Aorta (tissue), 5 donors: ENCODE results near the gene AKNAD1. TPM values are rescaled to one million over a fixed set of nuclear protein-coding genes. Genes with fewer than 3 reads are reported as not detected.

ENCODE experiments used
- ATAC-seq: fragments of 200-7000 bp; cut with Tn5 transposase; one replicate; pipeline ENCODE4 v1.9.1; 2022; ENCODE audit warnings: moderate library complexity; ENCODE audit not compliant: low FRiP score
- DNase-seq, 2 donors: peaks; one replicate each; pipeline ENCODE4 v3.0.0-alpha.2; 2020
- H3K27ac ChIP-seq, 2 donors: one replicate each; pipeline ENCODE4 v1.5.1; 2013; ENCODE audit warnings: low read length in 2 of 2, mild to moderate bottlenecking in 2 of 2, moderate library complexity in 2 of 2, control low read depth in 1 of 2, inconsistent platforms in 1 of 2, low read depth in 1 of 2
- H3K27me3 ChIP-seq, 2 donors: one replicate each; pipeline ENCODE4 v1.6.1; 2013; ENCODE audit warnings: control low read depth in 1 of 2, low read length in 1 of 2, mild to moderate bottlenecking in 1 of 2, moderate library complexity in 1 of 2; ENCODE audit not compliant: insufficient read depth in 2 of 2, control insufficient read depth in 1 of 2
- H3K36me3 ChIP-seq, 2 donors: one replicate each; pipeline ENCODE4 v1.6.1; 2013; ENCODE audit warnings: control low read depth in 1 of 2, low read length in 1 of 2, mild to moderate bottlenecking in 1 of 2; ENCODE audit not compliant: insufficient read depth in 2 of 2, control insufficient read depth in 1 of 2
- H3K4me1 ChIP-seq, 2 donors: one replicate each; pipeline ENCODE4 v1.6.1; 2013; ENCODE audit warnings: low read length in 2 of 2, control low read depth in 1 of 2, mild to moderate bottlenecking in 1 of 2, moderate library complexity in 1 of 2; ENCODE audit not compliant: insufficient read depth in 2 of 2, control insufficient read depth in 1 of 2
- H3K4me3 ChIP-seq, 2 donors: one replicate each; pipeline ENCODE4 v1.5.1; 2013; ENCODE audit warnings: low read length in 2 of 2, control low read depth in 1 of 2, mild to moderate bottlenecking in 1 of 2
- H3K9me3 ChIP-seq: one replicate; pipeline ENCODE4 v1.6.1; 2013; ENCODE audit warnings: mild to moderate bottlenecking, low read length; ENCODE audit not compliant: control insufficient read depth
- WGBS, 2 donors: extraction: QIAGEN DNeasy Blood & Tissue Kit; methylation state at CpG; one replicate each; pipeline ENCODE4 v1.1.7; 2013; 5-methylcytosine and 5-hydroxymethylcytosine counted together
- intact Hi-C, 2 donors: fragments of 100-400 bp; cut with DNase I; formaldehyde crosslinking; loops; one replicate each; pipeline versions ENCODE4 v1.14.2 to v1.15.0; 2022
- polyA plus RNA-seq, 2 donors: library from polyadenylated mRNA; stranded (reverse); fragments of 200-250 nt; gene quantifications; one replicate each; pipeline ENCODE4 v1.2.3, GENCODE V29; 2013
- total RNA-seq, 2 donors: library from RNA; stranded (reverse); fragmentation: NEBNext Ultra II Directional; extraction: Animal tissue kit (Norgen Biotek cat#: 25700); gene quantifications; one replicate each; pipeline ENCODE4 v1.2.1, GENCODE V29; 2021
- donor health status: healthy with polysubstance abuse.
- donor health status: Bipolar disorder and iron deficiency.
- donor health status: DM: no; HTN: no; CAD: no.
- donor health status: DM: no; HTN: no; CAD: no.
- donor health status: DM: yes; HTN: yes; CAD: no.

AKNAD1 gene
- total and polyA plus RNA-seq, 4 donors: 0.72 TPM; not detected in 3

GRCh38 chr1:108854221-108855019 is 2.5 kb downstream of the AKNAD1 start:
- ATAC-seq (no peak), DNase-seq (no peak)
- Histone ChIP-seq H3K27ac (no peak overlapping the region), H3K27me3 (no peaks in the 10 kb centered on the region), H3K4me3 (no peak overlapping the region), H3K9me3 (no peaks in the 10 kb centered on the region), H3K36me3 (no peaks in the 10 kb centered on the region), H3K4me1 (no peaks in the 10 kb centered on the region)
- 15 to 16% methylated on average over 3 of the region's 3 CpGs for WGBS, 2 donors
- intact Hi-C loops: no loop called here

GRCh38 chr1:108852221-108852975 is 4.5 kb downstream of the AKNAD1 start:
- Histone ChIP-seq H3K27me3 (no peaks in the 10 kb centered on the region), H3K4me1 (no peaks in the 10 kb centered on the region), H3K4me3 (no peak overlapping the region), H3K9me3 (no peaks in the 10 kb centered on the region), H3K36me3 (no peaks in the 10 kb centered on the region), H3K27ac (no peak overlapping the region)
- peak; percentile 52 for ATAC-seq
- intact Hi-C loops: no loop called here
- 63 to 64% methylated on average over 7 of the region's 7 CpGs for WGBS, 2 donors
- DNase-seq: no peak

DNA sequence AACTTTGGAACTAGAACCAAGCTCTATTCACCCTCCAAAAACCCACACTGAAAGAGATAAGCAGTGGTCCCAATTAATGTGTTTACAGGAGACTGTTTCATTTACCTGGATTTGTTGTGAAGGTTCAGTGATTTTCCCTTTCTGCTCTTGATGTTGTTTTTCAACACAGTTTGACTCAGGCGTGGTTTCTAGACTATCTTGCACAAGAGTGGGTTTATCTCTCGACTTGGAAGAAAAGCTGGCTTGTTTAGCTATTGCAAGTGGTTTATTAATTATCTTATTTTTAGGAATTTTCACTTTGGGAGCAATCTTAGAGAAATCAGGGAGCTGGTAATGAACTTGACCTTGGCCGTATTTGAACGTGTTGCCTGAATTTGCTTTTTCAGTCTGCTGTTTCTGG is 5.3 kb downstream of the AKNAD1 start:
- WGBS, 2 donors: 87 to 91% methylated on average over 4 of the region's 4 CpGs
- ATAC-seq (no peak), DNase-seq (no peak)
- no peaks in the 10 kb centered on the region for H3K36me3 ChIP-seq
- no peak overlapping the region for H3K27ac ChIP-seq
- no peaks in the 10 kb centered on the region for H3K27me3 ChIP-seq
- no peaks in the 10 kb centered on the region for H3K4me1 ChIP-seq
- no peak overlapping the region for H3K4me3 ChIP-seq
- no peaks in the 10 kb centered on the region for H3K9me3 ChIP-seq
- intact Hi-C loops: no loop called here

DNA sequence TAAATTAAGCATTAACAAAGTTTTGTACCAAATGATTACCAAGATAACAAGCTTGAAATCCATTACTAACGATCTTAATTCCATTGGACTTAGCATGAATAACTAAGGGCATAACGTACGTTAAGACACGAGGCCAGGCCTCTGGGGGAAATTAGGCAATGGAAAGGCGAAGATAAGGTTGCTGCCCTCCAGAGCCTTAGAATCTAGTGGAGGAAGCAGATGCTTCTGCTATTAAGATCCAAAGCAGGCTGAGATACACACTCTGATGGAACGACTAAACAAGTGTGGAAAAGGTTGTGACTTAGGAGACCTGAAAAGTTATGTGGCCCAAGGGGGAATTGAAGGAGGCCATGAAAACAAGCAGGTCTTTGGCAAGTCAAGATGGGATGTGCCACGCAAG is 6.0 kb downstream of the AKNAD1 start:
- Histone ChIP-seq H3K36me3 (no peaks in the 10 kb centered on the region), H3K4me3 (no peak overlapping the region), H3K27ac (no peak overlapping the region), H3K4me1 (no peaks in the 10 kb centered on the region), H3K9me3 (no peaks in the 10 kb centered on the region), H3K27me3 (no peaks in the 10 kb centered on the region)
- intact Hi-C loops: no loop called here
- WGBS, 2 donors: 95 to 97% methylated on average over 7 of the region's 7 CpGs
- ATAC-seq (no peak), DNase-seq (no peak)

GRCh38 chr1:108848806-108849205 is 8.1 kb downstream of the AKNAD1 start:
- H3K27ac ChIP-seq: no peak overlapping the region
- no peaks in the 10 kb centered on the region for H3K27me3 ChIP-seq
- DNase-seq: no peak
- intact Hi-C loops: no loop called here
- no peak overlapping the region for H3K4me3 ChIP-seq
- H3K9me3 ChIP-seq: no peaks in the 10 kb centered on the region
- no peaks in the 10 kb centered on the region for H3K4me1 ChIP-seq
- H3K36me3 ChIP-seq: no peaks in the 10 kb centered on the region
- no peak for ATAC-seq

- H3K4me1 ChIP-seq: no peaks in the 10 kb centered on the region
- no peak overlapping the region for H3K4me3 ChIP-seq
- intact Hi-C loops: no loop called here
- 92 to 94% methylated on average over 1 of the region's 1 CpG for WGBS, 2 donors
- no peak overlapping the region for H3K27ac ChIP-seq
- DNase-seq (no peak), ATAC-seq (no peak)
- H3K9me3 ChIP-seq: no peaks in the 10 kb centered on the region
- no peaks in the 10 kb centered on the region for H3K36me3 ChIP-seq
- H3K27me3 ChIP-seq: no peaks in the 10 kb centered on the region
Measured at GRCh38 chr1:108847494-108847893, 9.4 kb downstream of the AKNAD1 start.

DNA sequence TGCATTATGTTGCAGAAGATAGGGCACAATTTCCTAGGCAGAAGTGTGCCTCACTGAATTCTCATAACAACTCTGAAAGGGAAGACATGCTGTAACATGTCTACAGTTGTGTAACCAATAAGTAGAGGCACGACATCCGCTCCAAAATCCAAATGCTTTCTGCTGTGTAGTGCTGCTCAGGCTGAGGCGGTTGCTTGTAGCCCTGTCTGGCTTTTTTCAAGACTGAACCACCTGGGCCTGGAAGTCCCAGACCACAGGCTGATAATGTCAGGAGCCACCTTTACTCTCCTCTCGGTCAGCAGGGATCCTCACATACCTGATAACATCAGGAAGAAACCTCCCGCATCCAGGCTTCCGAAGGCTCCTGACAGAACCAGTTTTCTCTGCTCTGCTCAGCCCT is 10.9 kb downstream of the AKNAD1 start:
- 86 to 99% methylated on average over 6 of the region's 6 CpGs for WGBS, 2 donors
- H3K27me3 ChIP-seq: no peaks in the 10 kb centered on the region
- no peak overlapping the region for H3K27ac ChIP-seq
- no peak for DNase-seq
- H3K4me3 ChIP-seq: no peak overlapping the region
- no peaks in the 10 kb centered on the region for H3K36me3 ChIP-seq
- intact Hi-C loops: no loop called here
- H3K4me1 ChIP-seq: peaks cover 0 to 2% of the 10 kb centered on the region in 2 donors
- H3K9me3 ChIP-seq: no peaks in the 10 kb centered on the region
- no peak for ATAC-seq

DNA sequence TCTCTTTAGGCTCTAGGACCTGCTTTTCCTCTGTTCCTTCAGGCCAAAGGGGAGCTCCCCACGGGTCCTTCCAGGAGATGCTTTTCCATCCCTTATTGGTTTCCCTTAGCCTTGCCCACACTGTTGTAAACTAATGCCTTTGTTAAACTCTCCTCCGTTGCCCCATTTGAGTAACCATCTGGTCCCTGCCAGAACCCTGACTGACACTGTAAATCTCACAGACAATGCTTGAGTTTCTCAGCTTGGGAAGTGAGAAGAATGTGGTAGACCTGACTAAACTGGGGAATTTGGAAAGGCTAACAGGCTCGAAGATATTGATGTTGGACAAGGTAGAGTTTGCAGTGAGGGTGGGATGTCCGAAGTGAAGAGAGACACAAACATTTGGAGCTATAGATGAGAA is 11.4 kb downstream of the AKNAD1 start:
- Histone ChIP-seq H3K27ac (no peak overlapping the region), H3K4me1 (peaks cover 0 to 2% of the 10 kb centered on the region in 2 donors), H3K9me3 (no peaks in the 10 kb centered on the region), H3K27me3 (no peaks in the 10 kb centered on the region), H3K4me3 (no peak overlapping the region), H3K36me3 (no peaks in the 10 kb centered on the region)
- ATAC-seq (no peak), DNase-seq (no peak)
- intact Hi-C loops: no loop called here
- WGBS, 2 donors: 81 to 83% methylated on average over 4 of the region's 4 CpGs
